Measurements from ENCODE around the gene VANGL1.

DNA sequence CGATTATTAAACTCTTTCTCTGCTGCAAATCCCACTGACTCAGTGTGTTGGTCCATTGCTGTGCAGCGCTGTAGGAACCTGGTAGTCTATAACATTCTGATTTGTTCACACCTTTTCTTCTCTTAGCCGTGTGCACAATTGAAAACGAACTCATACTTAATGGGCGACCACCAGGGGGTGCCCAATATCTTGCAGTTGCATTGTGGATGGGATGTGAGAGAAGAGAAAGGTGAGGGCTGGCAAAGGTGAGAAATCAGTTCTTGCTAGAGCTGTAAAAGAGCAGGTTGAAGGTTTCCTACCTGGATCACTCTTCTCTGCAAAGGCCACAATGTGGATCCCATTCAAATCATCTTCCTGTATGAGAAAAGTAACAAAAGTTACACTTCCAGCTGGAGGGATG lies 75.8 kb downstream of the VANGL1 start:
- TF ChIP-seq POLR2AphosphoS5 (IDR thresholded peaks at IDR 0.05; ENCODE audit: borderline replicate concordance, low read depth, low read length) (no peak), EZH2 (IDR thresholded peaks at IDR 0.05) (no peak)
